Muscle layer of colon (tissue), 2 donors: Measurements from ENCODE around the gene OAS2.

Experiments
- H3K27ac ChIP-seq: one replicate; pipeline ENCODE4 v1.7.0; 2013; ENCODE audit warnings: low read depth, mild to moderate bottlenecking, low read length, moderate library complexity
- H3K27me3 ChIP-seq, 2 donors: one replicate each; pipeline ENCODE4 v1.7.0; 2013; ENCODE audit warnings: low read length in 2 of 2, mild to moderate bottlenecking in 2 of 2; ENCODE audit not compliant: insufficient read depth in 2 of 2, control insufficient read depth in 1 of 2
- H3K36me3 ChIP-seq: one replicate; pipeline ENCODE4 v1.7.0; 2013; ENCODE audit warnings: mild to moderate bottlenecking, low read length; ENCODE audit not compliant: insufficient read depth
- H3K4me1 ChIP-seq: one replicate; pipeline ENCODE4 v1.7.0; 2013; ENCODE audit warnings: mild to moderate bottlenecking, low read length; ENCODE audit not compliant: insufficient read depth
- H3K4me3 ChIP-seq, 2 donors: one replicate each; pipeline ENCODE4 v1.7.0; 2013; ENCODE audit warnings: low read length in 2 of 2, low read depth in 1 of 2, mild to moderate bottlenecking in 1 of 2, moderate library complexity in 1 of 2
- H3K9ac ChIP-seq: one replicate; pipeline ENCODE4 v1.7.0; 2013; ENCODE audit warnings: low read length
- H3K9me3 ChIP-seq: one replicate; pipeline ENCODE4 v1.7.0; 2013; ENCODE audit warnings: mild to moderate bottlenecking, low read length
- donor health status: abdominal sarcoma.
- donor health status: Adenocarcinoma of cecum.

Gene OAS2

GRCh38 chr12:113005762-113006161, 27.4 kb downstream of the OAS2 start:
- no peaks in the 10 kb centered on the region for H3K4me1 ChIP-seq
- no peak overlapping the region for H3K27ac ChIP-seq
- H3K9ac ChIP-seq = no peak overlapping the region
- no peaks in the 10 kb centered on the region for H3K9me3 ChIP-seq
- H3K4me3 ChIP-seq = no peak overlapping the region
- no peaks in the 10 kb centered on the region for H3K36me3 ChIP-seq
- H3K27me3 ChIP-seq = no peaks in the 10 kb centered on the region

- no peaks in the 10 kb centered on the region for H3K9me3 ChIP-seq
- H3K27me3 ChIP-seq = no peaks in the 10 kb centered on the region
- H3K27ac ChIP-seq = no peak overlapping the region
- no peak overlapping the region for H3K4me3 ChIP-seq
- H3K9ac ChIP-seq = no peak overlapping the region
- H3K4me1 ChIP-seq = no peaks in the 10 kb centered on the region
- no peaks in the 10 kb centered on the region for H3K36me3 ChIP-seq
Measured at GRCh38 chr12:113006206-113006605, 27.9 kb downstream of the OAS2 start.

- Histone ChIP-seq H3K9ac (no peak overlapping the region), H3K4me1 (no peaks in the 10 kb centered on the region), H3K9me3 (no peaks in the 10 kb centered on the region), H3K36me3 (no peaks in the 10 kb centered on the region), H3K27ac (no peak overlapping the region), H3K4me3 (no peak overlapping the region), H3K27me3 (no peaks in the 10 kb centered on the region)
Measured at GRCh38 chr12:113006641-113007040, 28.3 kb downstream of the OAS2 start.

- Histone ChIP-seq H3K9me3 (no peaks in the 10 kb centered on the region), H3K27me3 (no peaks in the 10 kb centered on the region), H3K27ac (no peak overlapping the region), H3K4me3 (no peak overlapping the region), H3K36me3 (no peaks in the 10 kb centered on the region), H3K9ac (no peak overlapping the region), H3K4me1 (no peaks in the 10 kb centered on the region)
Measured at GRCh38 chr12:113007166-113007565, 28.8 kb downstream of the OAS2 start.

GRCh38 chr12:113010701-113011100, 32.4 kb downstream of the OAS2 start:
- no peaks in the 10 kb centered on the region for H3K27me3 ChIP-seq
- no peaks in the 10 kb centered on the region for H3K4me1 ChIP-seq
- H3K9ac ChIP-seq = no peak overlapping the region
- no peak overlapping the region for H3K27ac ChIP-seq
- no peak overlapping the region for H3K4me3 ChIP-seq
- H3K36me3 ChIP-seq = no peaks in the 10 kb centered on the region
- H3K9me3 ChIP-seq = no peaks in the 10 kb centered on the region

GRCh38 chr12:113014565-113014964, 36.2 kb downstream of the OAS2 start:
- Histone ChIP-seq H3K9me3 (no peaks in the 10 kb centered on the region), H3K27ac (no peak overlapping the region), H3K36me3 (no peaks in the 10 kb centered on the region), H3K4me1 (no peaks in the 10 kb centered on the region), H3K4me3 (no peak overlapping the region), H3K27me3 (no peaks in the 10 kb centered on the region), H3K9ac (no peak overlapping the region)

GRCh38 chr12:113016796-113017195, 38.5 kb downstream of the OAS2 start:
- no peak overlapping the region for H3K27ac ChIP-seq
- no peaks in the 10 kb centered on the region for H3K36me3 ChIP-seq
- no peaks in the 10 kb centered on the region for H3K27me3 ChIP-seq
- no peak overlapping the region for H3K4me3 ChIP-seq
- no peaks in the 10 kb centered on the region for H3K4me1 ChIP-seq
- no peaks in the 10 kb centered on the region for H3K9me3 ChIP-seq
- no peak overlapping the region for H3K9ac ChIP-seq

- no peaks in the 10 kb centered on the region for H3K4me1 ChIP-seq
- H3K9me3 ChIP-seq = no peaks in the 10 kb centered on the region
- no peaks in the 10 kb centered on the region for H3K36me3 ChIP-seq
- H3K27ac ChIP-seq = no peak overlapping the region
- H3K9ac ChIP-seq = no peak overlapping the region
- H3K27me3 ChIP-seq = no peaks in the 10 kb centered on the region
- no peak overlapping the region for H3K4me3 ChIP-seq
Measured at GRCh38 chr12:113019025-113019424, 40.7 kb downstream of the OAS2 start.

GRCh38 chr12:113021500-113021899, 43.2 kb downstream of the OAS2 start:
- Histone ChIP-seq H3K4me1 (no peaks in the 10 kb centered on the region), H3K27ac (no peak overlapping the region), H3K27me3 (no peaks in the 10 kb centered on the region), H3K4me3 (no peak overlapping the region), H3K9me3 (no peaks in the 10 kb centered on the region), H3K36me3 (no peaks in the 10 kb centered on the region), H3K9ac (no peak overlapping the region)

GRCh38 chr12:113022563-113023297, 44.4 kb downstream of the OAS2 start:
- H3K4me3 ChIP-seq = no peak overlapping the region
- H3K36me3 ChIP-seq = no peaks in the 10 kb centered on the region
- H3K27me3 ChIP-seq = no peaks in the 10 kb centered on the region
- H3K9me3 ChIP-seq = no peaks in the 10 kb centered on the region
- H3K27ac ChIP-seq = no peak overlapping the region
- no peak overlapping the region for H3K9ac ChIP-seq
- H3K4me1 ChIP-seq = no peaks in the 10 kb centered on the region

- Histone ChIP-seq H3K27me3 (peaks cover 0 to 4% of the 10 kb centered on the region in 2 donors), H3K27ac (no peak overlapping the region), H3K9me3 (no peaks in the 10 kb centered on the region), H3K4me1 (no peaks in the 10 kb centered on the region), H3K4me3 (no peak overlapping the region), H3K36me3 (no peaks in the 10 kb centered on the region), H3K9ac (no peak overlapping the region)
Measured at GRCh38 chr12:113027726-113028125, 49.4 kb downstream of the OAS2 start.

GRCh38 chr12:113030875-113031525, 52.7 kb downstream of the OAS2 start:
- H3K27me3 ChIP-seq = peaks cover 0 to 4% of the 10 kb centered on the region in 2 donors
- H3K27ac ChIP-seq = no peak overlapping the region
- no peaks in the 10 kb centered on the region for H3K36me3 ChIP-seq
- no peak overlapping the region for H3K9ac ChIP-seq
- no peaks in the 10 kb centered on the region for H3K4me1 ChIP-seq
- no peak overlapping the region for H3K4me3 ChIP-seq
- H3K9me3 ChIP-seq = no peaks in the 10 kb centered on the region
